ENCODE data around the gene TRANK1.

GRCh38 chr3:36907911-36908646 lies 36.8 kb downstream of the TRANK1 start:
- no peak for TF ChIP-seq SIX5 (IDR thresholded peaks at IDR 0.05; ENCODE audit: low read depth, low read length)
- TF ChIP-seq CTCF (IDR thresholded peaks at IDR 0.05; ENCODE audit: control extremely low read depth in 1 of 3, insufficient read depth in 1 of 3, low read depth in 1 of 3, low read length in 3 of 3), result no peak
- no peak for TF ChIP-seq YY1 (IDR thresholded peaks at IDR 0.05; ENCODE audit: low read depth, low read length)

Data from H1 (cell line).